ENCODE measurements around the gene TPCN2. TPM values are rescaled to one million over a fixed set of nuclear protein-coding genes. Genes with fewer than 3 reads are reported as not detected.

The TPCN2 gene
- total and polyA plus RNA-seq, 5 experiments from 2014 or later, result 3.8 to 27.2 (median 6.3) TPM

GRCh38 chr11:69048031-69048693 lies 570 bp upstream of the TPCN2 start:
- POLR2A ChIA-PET, result interaction anchor here (1.8 kb wide), 1 partner anchor 11 kb away, joined by 4 read pairs; no protein-coding TSS in a partner anchor
- Mint-ChIP-seq H3K4me1 (peaks cover 2 to 43% (median 34%) of the 10 kb centered on the region in 4 donors), H3K27me3 (peaks cover 0 to 4% (median 0%) of the 10 kb centered on the region in 5 donors), H3K27ac (peak overlapping the region in 9 of 10 donors; percentile 31 to 92 (median 89)), H3K36me3 (no peaks in the 10 kb centered on the region), H3K4me3 (peak overlapping the region; percentile 64 to 89 (median 80)), H3K9me3 (no peaks in the 10 kb centered on the region)
- no peak for ATAC-seq
- DNase-seq, result no peak

GRCh38 chr11:69049490-69049867 lies 747 bp downstream of the TPCN2 start:
- DNase-seq, result peak in 4 of 10 donors; percentile 23 to 36 (median 34)
- Mint-ChIP-seq H3K9me3 (no peaks in the 10 kb centered on the region), H3K36me3 (no peaks in the 10 kb centered on the region), H3K27ac (peak overlapping the region; percentile 75 to 96 (median 94)), H3K27me3 (peaks cover 0 to 4% (median 0%) of the 10 kb centered on the region in 5 donors), H3K4me1 (peaks cover 2 to 50% (median 35%) of the 10 kb centered on the region in 4 donors), H3K4me3 (peak overlapping the region; percentile 75 to 90 (median 84))
- peak in 1 of 2 donors; percentile 5 for ATAC-seq
- POLR2A ChIA-PET, result interaction anchor here (1.8 kb wide), 1 partner anchor 10 kb away, joined by 4 read pairs; no protein-coding TSS in a partner anchor

GRCh38 chr11:69050592-69051380 lies 2.1 kb downstream of the TPCN2 start:
- Mint-ChIP-seq H3K27me3 (peaks cover 0 to under 1% (median 0%) of the 10 kb centered on the region in 5 donors), H3K9me3 (no peaks in the 10 kb centered on the region), H3K36me3 (peaks cover 0 to 3% (median 0%) of the 10 kb centered on the region in 3 donors), H3K4me1 (peaks cover 5 to 55% (median 41%) of the 10 kb centered on the region in 4 donors), H3K27ac (peak overlapping the region; percentile 75 to 96 (median 94)), H3K4me3 (peak overlapping the region in 9 of 10 donors; percentile 28 to 90 (median 84))
- DNase-seq (no peak), ATAC-seq (no peak)
- POLR2A ChIA-PET, result interaction anchor here (0.7 kb wide), 1 partner anchor 12 kb away, joined by 3 read pairs; no protein-coding TSS in a partner anchor

DNA sequence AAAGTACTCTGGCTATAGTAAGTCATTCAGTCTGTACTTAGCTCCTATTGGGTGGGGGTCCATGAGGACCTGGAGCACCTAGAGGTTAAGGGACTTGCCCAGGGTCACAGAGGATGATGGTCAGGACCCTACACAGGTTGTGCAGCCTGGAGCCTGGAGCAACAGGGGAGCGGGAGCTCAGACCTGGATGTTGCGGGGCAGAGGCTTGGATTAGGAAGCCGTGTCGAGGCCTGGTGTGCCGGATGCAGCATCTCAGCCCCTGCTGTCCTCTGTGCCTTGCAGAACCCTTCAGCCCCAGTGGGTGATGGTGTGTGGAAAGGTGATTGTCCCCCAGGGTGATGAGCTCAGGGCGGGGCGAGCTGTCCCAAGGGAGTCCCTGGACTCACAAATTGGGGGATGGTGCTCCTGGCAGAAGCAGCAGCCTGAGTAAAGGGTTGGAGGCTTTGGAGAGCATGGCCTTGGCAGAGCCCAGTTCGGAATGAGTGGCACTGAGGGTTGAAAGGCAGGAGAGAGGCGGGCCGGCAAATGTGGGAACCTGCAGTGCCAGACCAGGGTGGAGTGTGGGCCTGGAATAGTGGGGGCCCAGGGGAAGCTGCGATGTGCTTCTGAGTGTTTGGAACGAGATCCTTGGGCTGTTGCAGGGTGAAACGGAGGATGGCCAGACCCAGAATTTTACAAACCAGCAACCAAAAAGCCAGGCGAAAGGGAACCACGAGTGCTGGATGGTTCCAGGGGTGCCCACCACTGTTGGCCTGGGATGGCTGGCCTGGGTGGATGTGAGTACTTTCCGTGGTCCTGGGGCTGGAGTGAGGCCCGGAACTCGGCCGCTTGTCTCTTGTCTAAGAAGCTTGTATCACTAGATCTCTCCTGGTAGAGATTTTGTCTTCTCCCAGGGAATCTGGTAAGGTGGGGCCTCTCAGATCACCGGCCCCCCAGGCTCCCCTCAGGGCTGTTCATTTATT lies 2.9 kb downstream of the TPCN2 start:
- DNase-seq (no peak), ATAC-seq (no peak)
- H3K4me3 Mint-ChIP-seq, result peak overlapping the region in 8 of 10 donors; percentile 26 to 90 (median 82)
- H3K36me3 Mint-ChIP-seq, result peaks cover 0 to 3% (median 0%) of the 10 kb centered on the region in 3 donors
- H3K27ac Mint-ChIP-seq, result peak overlapping the region; percentile 75 to 96 (median 90)
- no peaks in the 10 kb centered on the region for H3K9me3 Mint-ChIP-seq
- POLR2A ChIA-PET, result interaction anchor here (0.7 kb wide), 1 partner anchor 11 kb away, joined by 3 read pairs; no protein-coding TSS in a partner anchor
- no peaks in the 10 kb centered on the region for H3K27me3 Mint-ChIP-seq
- H3K4me1 Mint-ChIP-seq, result peaks cover 7 to 57% (median 47%) of the 10 kb centered on the region in 4 donors

DNA sequence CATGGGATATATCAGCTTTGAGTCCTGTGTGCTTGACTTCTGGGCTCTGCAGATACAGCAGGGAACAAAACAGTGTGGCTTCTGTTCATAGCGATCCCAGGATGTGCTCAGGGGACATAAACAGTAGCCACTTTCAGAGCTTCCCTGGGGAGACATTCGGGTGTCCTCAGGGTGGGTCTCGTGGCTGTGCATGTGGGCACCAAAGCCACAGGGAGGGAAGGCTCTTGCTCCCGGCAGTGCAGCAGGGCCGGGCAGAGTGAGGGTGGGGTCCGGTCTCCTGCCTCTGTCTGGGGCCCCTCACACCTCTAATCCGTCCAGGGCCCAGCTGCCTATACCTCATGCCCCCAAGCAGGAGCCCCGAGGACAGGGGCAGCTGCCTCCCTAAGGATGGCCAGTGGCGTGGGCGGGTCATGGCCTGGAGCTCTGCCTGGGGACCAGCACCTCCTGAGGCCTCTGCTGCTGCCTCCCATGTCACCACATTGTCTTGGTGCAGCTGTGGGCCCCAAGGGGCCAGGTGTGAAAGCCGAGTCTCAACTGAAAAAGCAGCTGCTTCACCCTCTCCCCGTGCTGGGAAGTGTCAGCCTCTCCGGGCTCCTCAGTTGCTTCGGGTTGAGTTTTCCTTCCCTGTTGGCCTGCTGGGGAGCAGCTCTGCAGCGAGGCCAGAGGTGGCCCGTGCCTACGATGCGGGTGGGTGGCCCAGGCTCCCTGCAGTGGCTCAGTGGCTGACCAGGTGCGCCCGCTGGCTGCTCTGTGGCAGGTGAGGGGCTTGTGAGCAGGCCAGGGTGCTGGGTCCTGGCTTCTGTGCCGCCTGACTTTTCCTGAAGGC lies 3.8 kb downstream of the TPCN2 start:
- Mint-ChIP-seq H3K9me3 (no peaks in the 10 kb centered on the region), H3K36me3 (peaks cover 0 to 6% (median 0%) of the 10 kb centered on the region in 3 donors), H3K27ac (peak overlapping the region in 8 of 10 donors; percentile 40 to 94 (median 76)), H3K4me3 (peak overlapping the region in 2 of 10 donors; percentile 26 to 48), H3K27me3 (no peaks in the 10 kb centered on the region), H3K4me1 (peaks cover 7 to 57% (median 47%) of the 10 kb centered on the region in 4 donors)
- POLR2A ChIA-PET, result no interaction called here
- no peak for DNase-seq
- no peak for ATAC-seq

GRCh38 chr11:69053169-69053477 lies 4.4 kb downstream of the TPCN2 start:
- Mint-ChIP-seq H3K36me3 (peaks cover 0 to 6% (median 0%) of the 10 kb centered on the region in 3 donors), H3K27ac (peak overlapping the region in 4 of 10 donors; percentile 15 to 75 (median 30))
- DNase-seq, result no peak

GRCh38 chr11:69053546-69054396 lies 5.0 kb downstream of the TPCN2 start:
- Mint-ChIP-seq H3K27me3 (no peaks in the 10 kb centered on the region), H3K4me3 (no peak overlapping the region), H3K4me1 (peaks cover 7 to 48% (median 37%) of the 10 kb centered on the region in 4 donors), H3K9me3 (no peaks in the 10 kb centered on the region), H3K36me3 (peaks cover 0 to 6% (median 0%) of the 10 kb centered on the region in 3 donors), H3K27ac (peak overlapping the region in 3 of 10 donors; percentile 21 to 75 (median 38))
- ATAC-seq (no peak), DNase-seq (peak in 1 of 10 donors; percentile 45)
- POLR2A ChIA-PET, result no interaction called here

More at GRCh38 chr11:69053169-69053477, 4.4 kb downstream of the TPCN2 start:
- POLR2A ChIA-PET, result no interaction called here
- no peaks in the 10 kb centered on the region for H3K27me3 Mint-ChIP-seq
- ATAC-seq, result no peak
- H3K4me1 Mint-ChIP-seq, result peaks cover 7 to 52% (median 42%) of the 10 kb centered on the region in 4 donors
- H3K9me3 Mint-ChIP-seq, result no peaks in the 10 kb centered on the region
- no peak overlapping the region for H3K4me3 Mint-ChIP-seq

- Mint-ChIP-seq H3K27me3 (no peaks in the 10 kb centered on the region), H3K9me3 (no peaks in the 10 kb centered on the region), H3K36me3 (peaks cover 0 to 6% (median 0%) of the 10 kb centered on the region in 3 donors), H3K27ac (no peak overlapping the region), H3K4me3 (no peak overlapping the region), H3K4me1 (peaks cover 7 to 46% (median 36%) of the 10 kb centered on the region in 4 donors)
- POLR2A ChIA-PET, result no interaction called here
- ATAC-seq, result no peak
- peak in 1 of 10 donors; percentile 41 for DNase-seq
Observed at GRCh38 chr11:69054397-69055211, 5.9 kb downstream of the TPCN2 start.

DNA sequence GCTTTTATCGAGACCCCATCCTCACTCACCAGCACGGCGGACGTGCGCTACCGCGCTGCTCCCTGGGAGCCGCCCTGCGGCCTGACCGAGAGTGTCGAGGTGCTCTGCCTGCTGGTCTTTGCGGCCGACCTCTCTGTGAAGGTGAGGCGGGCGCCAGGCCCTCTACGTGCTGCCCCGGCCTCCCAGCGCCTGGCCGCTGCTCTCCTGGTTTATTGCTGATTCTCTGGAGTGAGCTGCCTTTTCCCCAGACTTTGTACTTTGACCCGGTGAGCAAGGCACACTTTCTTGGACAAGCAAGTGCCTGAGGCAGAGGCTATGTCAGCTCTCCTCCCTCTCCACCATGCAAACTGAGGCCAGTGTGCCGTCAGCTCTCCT lies 6.5 kb downstream of the TPCN2 start:
- no peak overlapping the region for H3K27ac Mint-ChIP-seq
- H3K4me1 Mint-ChIP-seq, result peaks cover 8 to 43% (median 33%) of the 10 kb centered on the region in 4 donors
- no peaks in the 10 kb centered on the region for H3K9me3 Mint-ChIP-seq
- H3K27me3 Mint-ChIP-seq, result no peaks in the 10 kb centered on the region
- DNase-seq (no peak), ATAC-seq (no peak)
- peaks cover 0 to 6% (median 0%) of the 10 kb centered on the region in 3 donors for H3K36me3 Mint-ChIP-seq
- POLR2A ChIA-PET, result no interaction called here
- H3K4me3 Mint-ChIP-seq, result no peak overlapping the region

All from naive thymus-derived CD8-positive, alpha-beta T cell (primary cell).